GM21390 (cell line): ENCODE measurements around the gene CNNM2.
"Not testable (repeated sequence)": the region's sequence is repeated elsewhere in the genome, so short reads cannot be mapped to it uniquely, and the experiment has no call there.

Experiments used
- ATAC-seq: cut with Tn5 transposase; IDR thresholded peaks from one replicate; pipeline ENCODE4 v1.9.1; 2021; ENCODE audit not compliant: unreplicated experiment

The CNNM2 gene

GRCh38 chr10:102923601-102924000 lies 5.5 kb downstream of the CNNM2 start:
- ATAC-seq, result no peak

- ATAC-seq, result no peak
Measured at GRCh38 chr10:102926842-102927241, 8.7 kb downstream of the CNNM2 start.

GRCh38 chr10:102927311-102928010 lies 9.4 kb downstream of the CNNM2 start:
- ATAC-seq, result no peak

- not testable (repeated sequence) for ATAC-seq
Measured at GRCh38 chr10:102928442-102928841, 10.3 kb downstream of the CNNM2 start.

- no peak for ATAC-seq
Measured at GRCh38 chr10:102930720-102931119, 12.6 kb downstream of the CNNM2 start.

- ATAC-seq, result no peak
Measured at GRCh38 chr10:102931643-102932042, 13.5 kb downstream of the CNNM2 start.

- no peak for ATAC-seq
Measured at GRCh38 chr10:102935505-102935904, 17.4 kb downstream of the CNNM2 start.

GRCh38 chr10:102935939-102936605 lies 18.0 kb downstream of the CNNM2 start:
- ATAC-seq, result no peak

GRCh38 chr10:102941401-102941800 lies 23.3 kb downstream of the CNNM2 start:
- no peak for ATAC-seq

- no peak for ATAC-seq
Measured at GRCh38 chr10:102945449-102945848, 27.4 kb downstream of the CNNM2 start.

- ATAC-seq, result no peak
Measured at GRCh38 chr10:102945962-102946361, 27.9 kb downstream of the CNNM2 start.

- no peak for ATAC-seq
Measured at GRCh38 chr10:102946992-102947391, 28.9 kb downstream of the CNNM2 start.

- no peak for ATAC-seq
Measured at GRCh38 chr10:102948176-102948575, 30.1 kb downstream of the CNNM2 start.

- ATAC-seq, result no peak
Measured at GRCh38 chr10:102948786-102949185, 30.7 kb downstream of the CNNM2 start.

GRCh38 chr10:102949916-102950315 lies 31.8 kb downstream of the CNNM2 start:
- no peak for ATAC-seq

GRCh38 chr10:102951316-102951715 lies 33.2 kb downstream of the CNNM2 start:
- no peak for ATAC-seq

GRCh38 chr10:102959360-102959759 lies 41.3 kb downstream of the CNNM2 start:
- ATAC-seq, result no peak

- no peak for ATAC-seq
Measured at GRCh38 chr10:102960157-102960556, 42.1 kb downstream of the CNNM2 start.

GRCh38 chr10:102962267-102962666 lies 44.2 kb downstream of the CNNM2 start:
- no peak for ATAC-seq

- ATAC-seq, result no peak
Measured at GRCh38 chr10:102962951-102963755, 45.1 kb downstream of the CNNM2 start.

GRCh38 chr10:102963756-102964025 lies 45.6 kb downstream of the CNNM2 start:
- no peak for ATAC-seq

GRCh38 chr10:102964064-102964463 lies 46.0 kb downstream of the CNNM2 start:
- not testable (repeated sequence) for ATAC-seq
